HG02610 (cell line): Measurements from ENCODE around the gene CACHD1.

Source experiments
- ATAC-seq: cut with Tn5 transposase; IDR thresholded peaks from one replicate; pipeline ENCODE4 v1.9.1; 2021; ENCODE audit warnings: mild to moderate bottlenecking, moderate library complexity; ENCODE audit not compliant: unreplicated experiment

Gene CACHD1

DNA sequence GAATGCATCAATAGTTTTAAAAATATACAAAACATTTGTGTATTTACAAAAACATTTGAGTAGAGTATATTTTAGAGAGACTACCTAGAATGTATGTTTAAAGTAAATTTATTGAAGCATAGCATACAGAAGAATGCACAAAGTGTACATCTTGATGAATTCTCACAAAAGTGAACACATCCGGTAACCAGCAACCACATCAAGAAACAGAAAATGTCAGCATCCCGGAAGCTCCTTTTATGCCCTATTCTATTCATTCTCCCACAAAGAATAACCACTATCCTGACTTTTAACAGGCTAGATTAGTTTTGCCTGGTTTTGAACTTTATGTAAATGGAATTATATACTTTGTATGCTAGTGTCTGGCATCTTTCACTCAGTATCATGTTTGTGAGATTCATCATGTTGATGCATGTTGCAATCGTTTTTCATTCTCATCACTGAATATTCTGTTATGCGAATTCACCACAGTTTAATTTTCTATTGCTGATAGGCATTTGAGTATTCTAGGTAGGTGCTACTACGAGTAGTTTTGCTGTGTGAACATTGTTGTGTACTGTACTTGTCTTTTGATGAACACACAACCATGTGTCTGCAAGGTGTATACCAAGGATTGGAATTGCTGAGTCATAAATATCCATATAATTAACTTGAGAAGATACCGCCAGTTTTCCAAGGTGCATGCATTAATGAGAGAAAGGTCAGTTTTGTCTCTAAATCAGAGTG, 75.4 kb downstream of the CACHD1 start:
- ATAC-seq, result no peak

DNA sequence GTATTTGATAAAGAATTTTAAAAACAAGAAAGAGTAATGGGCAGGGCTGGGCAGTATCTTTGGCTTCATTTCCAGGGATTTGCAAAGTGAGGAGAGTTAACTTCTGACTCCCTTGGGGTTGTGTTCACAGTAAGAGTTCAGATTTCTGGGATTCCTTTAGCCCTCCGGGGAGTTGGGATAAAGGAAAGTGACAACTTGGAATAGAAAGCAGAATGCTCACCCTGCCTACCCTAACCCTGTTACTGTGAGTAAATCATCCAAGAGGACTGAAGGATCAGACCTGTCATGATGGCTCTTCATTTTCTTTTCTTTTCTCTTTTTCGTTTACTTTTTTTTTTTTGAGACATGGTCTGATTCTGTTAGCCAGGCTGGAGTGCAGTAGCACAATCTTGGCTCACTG, 76.1 kb downstream of the CACHD1 start:
- no peak for ATAC-seq

DNA sequence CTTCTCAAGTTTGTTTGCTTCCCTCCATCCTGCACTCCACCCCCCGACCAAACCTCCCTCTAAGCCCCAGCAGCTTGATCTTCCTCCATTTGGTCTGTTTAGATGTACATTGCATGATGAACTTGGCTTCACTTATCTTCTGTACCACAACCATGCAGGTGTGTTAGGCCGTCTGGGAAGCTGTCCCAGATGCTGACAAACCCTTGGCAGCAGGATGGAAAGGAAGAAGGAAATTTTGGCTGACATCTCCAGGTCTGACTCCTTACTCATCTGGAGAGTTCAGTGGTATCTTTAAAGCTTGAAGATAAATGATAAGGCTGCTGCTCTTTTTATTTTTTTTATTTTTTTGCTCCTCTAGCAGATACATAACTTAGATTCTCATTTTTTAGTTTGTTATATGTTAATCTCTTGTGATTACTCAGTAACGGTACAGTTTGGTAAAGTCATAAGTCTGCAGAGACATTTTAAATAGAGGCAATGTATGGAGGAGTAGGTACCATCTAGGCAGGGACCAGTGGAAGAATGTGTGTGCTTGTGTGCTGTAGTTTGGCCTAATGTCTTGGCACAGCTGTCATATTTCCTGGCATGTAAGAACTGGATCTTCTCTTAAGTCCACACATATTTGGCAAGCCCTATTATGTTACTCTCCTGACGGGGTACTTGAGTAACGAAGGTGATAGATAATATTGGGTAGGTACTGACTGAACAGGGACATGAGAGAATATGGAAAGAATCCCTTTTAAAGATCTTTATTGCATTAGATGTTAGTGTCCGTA, 79.7 kb downstream of the CACHD1 start:
- ATAC-seq, result no peak

DNA sequence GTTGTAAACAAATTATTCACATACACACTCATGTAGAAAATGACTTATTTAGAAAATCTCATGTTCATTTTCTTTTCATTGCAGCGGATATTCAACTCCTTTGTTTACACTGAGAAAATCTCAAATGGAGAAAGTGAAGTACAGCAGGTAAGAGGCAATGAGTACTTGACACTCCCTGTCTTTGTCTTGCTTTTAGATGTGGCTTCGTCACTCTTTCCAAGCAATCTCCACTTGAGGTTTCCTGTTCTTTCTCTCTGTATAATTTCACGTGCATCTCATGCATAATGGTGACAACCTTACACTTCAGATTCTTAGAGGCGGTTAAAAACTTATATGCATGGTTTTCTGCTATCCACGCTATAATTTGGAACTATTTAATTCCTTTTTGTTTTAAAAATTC, 80.6 kb downstream of the CACHD1 start:
- ATAC-seq, result no peak

DNA sequence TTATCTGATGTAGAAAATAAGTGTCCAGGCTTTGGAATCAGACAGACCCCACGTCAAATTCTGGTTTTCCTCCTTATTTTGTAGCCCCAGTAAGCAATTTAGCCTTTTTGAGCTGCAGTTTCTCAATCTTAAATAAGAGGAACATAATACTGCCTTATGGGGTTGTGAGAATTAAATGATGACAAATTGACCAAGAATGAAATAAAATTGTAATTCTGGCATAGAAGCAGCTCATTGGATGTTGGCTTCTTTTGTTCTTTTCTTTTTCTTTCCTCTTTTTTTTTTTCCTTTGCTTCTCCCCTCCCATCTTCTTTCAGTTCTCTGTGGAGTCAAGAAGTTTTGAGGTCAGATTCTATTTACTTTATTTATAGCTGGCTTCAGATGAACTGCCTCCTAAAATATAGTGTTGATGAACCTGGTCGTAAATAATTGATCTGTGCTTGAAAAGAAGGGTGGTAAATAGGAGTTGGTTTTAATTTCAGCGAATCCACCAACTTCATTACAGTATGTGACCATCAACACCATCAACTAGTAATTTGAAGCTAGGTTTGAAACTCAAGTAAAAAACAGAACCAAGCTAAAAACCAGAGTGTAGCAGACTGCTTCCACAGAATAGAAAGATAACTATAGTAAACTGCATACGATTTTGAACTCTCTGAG, 81.1 kb downstream of the CACHD1 start:
- no peak for ATAC-seq

DNA sequence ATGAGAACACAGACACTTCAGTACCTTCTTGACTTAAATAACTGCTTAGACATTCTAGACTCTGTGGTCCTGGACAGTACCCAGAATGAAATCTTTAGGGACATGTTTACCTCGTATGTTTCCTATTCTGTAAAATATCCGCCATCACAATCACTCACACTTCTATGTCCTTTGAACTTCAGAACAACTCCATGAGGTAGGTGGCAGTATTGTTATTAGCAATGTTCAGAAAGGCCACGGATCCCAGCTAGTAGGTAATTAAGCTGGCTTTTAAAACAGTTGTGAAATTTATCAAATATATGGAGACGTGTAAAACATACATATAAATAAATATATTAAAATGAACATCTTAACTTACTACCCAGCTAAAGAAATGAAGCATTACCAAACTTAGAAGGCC, 83.4 kb downstream of the CACHD1 start:
- no peak for ATAC-seq

DNA sequence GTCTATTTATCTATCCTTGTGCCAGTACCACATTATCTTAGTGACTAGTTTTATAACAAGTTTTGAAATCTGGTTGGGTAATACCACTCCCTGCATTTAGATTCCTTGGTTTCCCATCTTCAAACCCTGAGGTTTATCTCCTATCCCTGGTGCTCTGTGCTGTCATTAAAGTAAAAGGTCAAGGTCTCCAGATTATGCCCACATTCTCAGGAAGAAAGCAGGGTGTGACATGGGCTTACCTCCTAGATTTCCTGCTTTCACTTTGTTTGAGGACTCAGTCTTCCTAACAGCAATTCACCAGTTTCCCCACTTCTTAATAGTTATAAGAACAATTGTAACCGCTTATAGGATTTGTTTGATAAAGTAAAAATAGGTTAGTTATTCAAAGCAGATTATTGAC, 86.0 kb downstream of the CACHD1 start:
- ATAC-seq, result no peak

DNA sequence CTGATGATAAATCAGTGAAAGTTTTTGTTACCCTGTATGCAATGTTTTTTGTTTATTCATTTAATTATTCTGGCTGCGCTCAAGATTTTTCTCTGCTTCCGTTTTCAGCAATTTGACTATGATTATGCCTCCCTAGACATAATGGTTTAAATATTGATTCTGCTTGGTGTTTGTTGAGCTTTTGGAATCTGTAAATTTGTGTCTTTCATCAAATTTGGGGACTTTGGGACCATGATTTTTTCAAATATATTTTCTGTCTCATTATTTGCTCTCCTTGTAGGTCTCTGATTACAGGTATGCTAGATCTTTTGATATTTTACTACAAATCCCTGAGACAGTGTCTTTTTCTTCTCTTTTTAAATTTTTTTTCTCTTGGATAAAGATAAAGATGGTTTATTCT, 92.1 kb downstream of the CACHD1 start:
- no peak for ATAC-seq

DNA sequence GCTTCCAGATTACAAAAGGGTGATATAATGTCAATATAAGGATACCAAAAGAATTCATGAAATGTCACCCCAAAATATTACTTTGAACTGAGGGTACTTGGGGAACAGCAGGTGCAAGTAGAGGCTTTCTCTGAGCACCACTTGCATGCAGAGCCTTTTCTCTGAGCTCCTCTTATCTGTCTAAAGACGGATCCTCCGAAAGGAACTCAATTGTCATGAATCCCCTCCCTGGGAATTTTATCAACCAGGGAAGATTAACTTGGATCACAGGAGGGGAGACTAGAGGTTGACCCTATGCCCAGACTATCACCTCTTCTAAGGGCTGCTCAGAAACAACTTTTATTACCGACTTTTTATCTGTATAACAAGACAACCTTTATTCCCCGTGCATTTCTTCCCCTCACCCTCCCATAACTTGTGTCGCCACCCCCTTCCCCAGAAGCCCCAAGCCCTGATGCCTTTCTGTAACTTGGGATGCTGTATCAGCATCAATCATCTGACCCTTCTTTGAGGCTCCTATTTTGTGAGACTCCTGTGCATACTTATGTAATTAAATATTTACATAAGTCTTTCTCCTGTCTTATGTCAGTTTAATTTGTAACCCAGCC, 94.1 kb downstream of the CACHD1 start:
- ATAC-seq, result no peak

DNA sequence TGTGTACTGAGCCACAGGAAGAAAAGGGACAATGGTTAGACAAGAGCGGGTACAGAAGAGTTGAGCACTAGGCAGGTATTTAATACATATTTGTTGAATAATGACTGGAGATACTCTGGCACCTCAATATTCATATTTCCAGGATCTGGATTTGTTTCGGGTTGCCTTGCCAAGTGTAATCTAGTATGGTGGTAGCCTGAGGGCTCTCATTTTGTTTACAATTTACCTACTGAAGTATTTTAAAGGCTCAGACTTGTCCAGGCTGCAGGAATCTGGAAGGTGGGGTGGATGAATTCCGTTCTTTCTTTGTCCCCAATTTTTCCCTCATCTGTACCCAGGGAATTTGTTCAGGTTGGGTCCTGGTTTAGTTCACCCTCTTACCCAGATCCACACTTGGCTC, 95.0 kb downstream of the CACHD1 start:
- ATAC-seq, result no peak

DNA sequence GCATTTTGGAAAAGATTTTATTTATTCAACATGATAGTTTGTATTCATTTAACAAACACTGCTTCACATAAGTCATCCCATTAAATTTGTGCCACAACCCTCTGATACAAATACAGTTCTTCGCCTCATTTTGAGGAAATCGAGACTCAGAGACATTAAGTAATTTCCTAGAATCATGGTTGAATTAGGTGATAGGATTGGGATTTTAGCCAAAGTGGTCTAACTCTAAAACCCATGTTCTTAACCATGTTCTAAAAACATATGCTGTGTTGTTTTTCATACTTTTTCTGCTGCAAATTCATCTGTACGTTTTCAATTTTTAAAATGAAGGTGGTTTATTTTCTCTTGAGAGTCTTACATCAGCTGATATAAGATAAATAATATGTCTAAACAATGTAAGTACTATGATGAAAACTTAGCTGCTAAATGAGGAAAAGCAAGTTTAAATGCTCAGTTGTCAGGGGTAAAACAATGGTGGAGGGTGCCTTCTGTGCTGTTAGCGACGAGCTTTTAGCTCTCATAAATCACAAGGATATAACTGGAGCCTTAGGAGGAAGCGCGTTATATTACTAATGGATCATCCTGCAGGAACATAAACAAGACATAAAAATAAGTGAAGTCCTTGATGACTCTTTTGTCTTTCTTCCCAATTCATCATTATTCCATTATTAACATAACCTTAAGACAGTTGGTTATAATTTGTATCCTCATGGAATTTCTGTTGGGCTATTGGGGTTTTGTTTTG, 97.7 kb downstream of the CACHD1 start:
- ATAC-seq, result no peak

DNA sequence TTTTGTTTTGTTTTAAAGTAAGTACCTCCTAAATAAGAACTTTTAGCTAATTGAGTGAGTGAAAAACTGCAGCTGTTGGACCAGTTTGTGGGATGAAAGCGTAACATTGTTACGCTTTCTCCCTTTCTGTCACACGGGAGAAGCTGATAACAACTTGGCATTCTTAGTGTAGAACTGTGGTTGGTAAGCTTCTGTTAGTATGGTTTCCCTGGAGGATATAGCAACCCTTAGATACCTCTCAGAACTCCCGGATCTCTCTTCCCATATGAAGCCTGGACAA, 98.2 kb downstream of the CACHD1 start:
- no peak for ATAC-seq

DNA sequence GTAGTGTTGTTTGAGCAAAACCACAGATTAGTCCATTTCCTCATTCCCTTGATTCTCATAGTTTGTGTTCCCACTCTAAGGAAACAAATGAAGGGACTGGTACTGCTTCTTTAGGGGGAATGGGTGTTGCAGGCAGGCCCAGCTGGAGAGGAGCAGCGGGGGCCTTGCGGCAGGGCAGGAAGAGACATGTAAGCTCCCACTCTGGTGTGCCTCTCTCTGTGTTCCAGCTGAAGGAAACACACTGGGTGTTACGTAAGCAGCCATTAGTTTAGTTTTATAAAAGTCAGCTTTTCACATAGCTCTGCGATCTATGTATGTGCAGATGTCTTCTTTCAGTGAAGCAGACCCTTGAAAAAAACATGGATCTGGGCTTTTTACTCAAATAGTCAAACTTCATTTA, 99.5 kb downstream of the CACHD1 start:
- ATAC-seq, result no peak

DNA sequence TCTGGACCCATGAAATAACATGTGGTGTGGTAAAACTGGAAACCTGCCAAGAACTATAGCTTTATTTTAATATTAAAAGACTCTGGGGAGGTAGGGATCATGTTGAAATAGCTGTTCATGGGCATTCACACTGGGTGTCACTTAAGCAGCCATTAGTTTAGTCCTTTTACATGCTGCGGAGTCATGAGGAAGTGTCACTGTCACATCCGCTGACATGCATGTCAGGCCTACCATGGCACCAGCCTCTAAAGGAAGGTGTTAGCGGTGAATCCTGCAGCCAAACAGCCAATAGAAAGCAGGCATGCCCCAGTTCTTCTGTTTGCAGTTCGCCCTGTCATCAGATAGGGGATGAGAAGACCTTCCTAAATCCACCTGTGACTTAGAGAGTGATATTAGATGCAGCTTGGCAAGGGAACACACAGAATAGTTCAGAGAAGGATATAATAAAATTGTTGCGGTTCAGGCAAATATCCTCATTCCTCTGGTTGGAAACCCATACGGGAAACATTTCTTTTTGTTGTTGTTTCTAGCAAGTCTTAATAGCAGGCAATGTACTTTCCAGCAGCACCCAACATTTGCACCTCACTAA, 100.4 kb downstream of the CACHD1 start:
- ATAC-seq, result no peak

DNA sequence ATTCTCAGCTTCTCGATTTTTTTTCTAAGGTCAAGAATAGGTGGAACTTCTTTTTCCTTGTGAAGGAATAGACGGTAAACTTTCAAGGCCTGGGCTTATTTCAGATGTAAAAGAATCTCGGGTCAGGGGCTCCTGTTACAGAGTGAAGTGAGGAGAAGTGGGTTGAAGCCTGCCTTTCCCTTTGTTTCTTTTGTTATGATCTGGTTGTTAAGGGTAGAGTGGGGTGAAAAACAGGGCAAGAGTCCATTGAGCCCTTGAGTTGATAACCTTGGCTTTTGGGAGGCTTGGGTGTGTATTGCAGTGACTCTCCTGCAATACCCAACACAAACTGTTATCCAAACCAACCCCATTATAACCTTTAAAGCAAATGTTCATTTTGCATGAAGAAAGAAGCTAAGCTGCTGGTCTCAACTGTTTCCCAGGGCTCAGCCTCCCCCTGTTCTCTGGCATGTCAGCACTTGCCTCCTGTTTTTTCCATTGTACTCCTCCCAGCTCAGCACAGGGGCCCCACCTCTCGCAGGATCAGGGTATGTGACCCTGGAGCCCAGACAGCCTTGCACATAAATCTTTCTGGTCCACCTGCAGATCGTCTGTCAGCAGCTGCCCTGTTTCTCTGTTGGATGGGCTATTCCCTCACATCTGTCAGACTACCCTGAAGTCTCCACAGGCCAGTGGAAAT, 102.4 kb downstream of the CACHD1 start:
- no peak for ATAC-seq

DNA sequence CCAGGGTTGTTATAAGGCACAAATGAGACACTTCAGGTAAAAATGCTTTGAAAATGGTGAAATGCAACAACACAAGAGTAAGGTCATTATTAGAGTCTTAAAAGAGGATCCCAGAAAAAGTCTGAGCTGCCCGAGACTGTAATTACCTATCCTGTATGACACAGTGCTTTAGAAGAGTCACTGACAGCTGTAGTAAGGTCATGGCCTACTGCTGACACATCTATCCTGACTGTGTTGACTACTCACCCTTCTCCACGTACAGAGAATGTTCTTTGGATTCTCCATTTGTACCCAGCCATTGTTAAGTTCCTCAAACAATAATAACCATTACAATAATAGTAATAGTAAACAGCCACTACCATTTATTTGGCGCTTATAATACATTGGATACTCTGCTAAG, 104.4 kb downstream of the CACHD1 start:
- ATAC-seq, result no peak

DNA sequence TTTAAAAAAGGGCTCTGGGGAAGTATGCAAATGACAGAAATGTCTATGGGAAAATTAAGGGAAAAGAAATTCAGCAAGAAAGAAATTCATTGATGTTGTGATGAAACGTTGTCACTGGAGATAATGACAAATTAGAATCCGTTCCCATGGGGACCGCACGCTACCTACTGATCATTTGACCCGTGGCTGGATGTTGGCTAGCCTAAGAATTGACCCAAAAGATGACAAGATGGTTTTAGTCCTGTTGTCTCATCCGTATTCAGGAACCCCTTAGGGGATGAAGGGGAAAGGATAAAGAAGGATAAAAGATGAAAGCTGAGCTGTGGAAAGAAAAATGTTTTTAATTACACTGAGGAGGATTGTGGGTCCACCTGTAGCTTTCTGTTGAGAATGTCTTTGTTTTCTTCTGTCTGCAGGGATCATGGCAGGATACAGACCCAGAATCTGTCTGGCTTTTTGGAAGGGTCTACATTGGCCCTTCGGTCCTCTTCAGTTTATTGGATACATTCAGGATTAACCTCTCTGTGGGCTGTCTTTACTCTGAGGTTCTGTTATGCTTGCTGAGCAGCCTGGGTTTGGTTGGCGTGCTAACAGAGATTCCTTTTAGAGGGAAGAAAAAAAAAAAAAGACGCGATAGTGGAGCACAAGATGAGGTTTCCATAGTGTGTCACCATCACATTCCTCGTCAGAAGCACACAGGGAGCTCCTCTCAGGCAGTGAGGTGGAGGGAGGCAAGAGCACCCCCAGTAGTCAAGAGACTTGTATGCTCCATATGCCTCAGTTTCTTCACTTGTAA, 106.2 kb downstream of the CACHD1 start:
- no peak for ATAC-seq

DNA sequence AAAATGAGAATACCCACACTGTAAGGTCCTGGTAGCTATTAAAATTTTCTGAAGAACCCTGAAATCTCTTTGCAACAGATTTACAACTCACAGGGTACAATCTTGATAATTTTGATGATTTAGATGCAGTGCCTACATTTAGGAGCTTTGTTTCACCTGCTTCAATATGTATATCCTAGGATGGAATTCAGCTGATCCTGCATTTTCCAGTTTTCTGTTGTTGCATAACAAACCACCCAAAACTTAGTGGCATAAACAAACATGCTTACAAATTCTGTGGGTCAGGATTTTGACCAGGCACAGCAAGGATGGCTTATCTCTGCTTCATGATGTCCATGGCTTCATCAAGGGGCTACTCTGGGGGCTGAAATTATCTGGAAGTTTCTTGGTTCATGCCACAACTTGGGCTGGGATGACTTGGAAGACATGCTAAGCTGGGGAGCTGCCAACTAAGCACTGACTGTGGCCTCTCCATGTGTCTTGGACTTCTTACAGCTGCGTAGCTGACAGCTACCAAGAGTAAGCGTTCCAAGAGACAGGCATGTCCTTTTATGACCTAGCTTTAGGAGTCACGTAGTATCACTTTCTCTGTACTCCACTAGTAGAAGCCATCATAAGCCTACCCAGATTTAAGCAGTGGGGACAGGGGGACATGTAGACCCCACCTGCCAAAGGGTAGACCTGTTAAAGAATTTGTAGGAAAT, 108.5 kb downstream of the CACHD1 start:
- ATAC-seq, result no peak

DNA sequence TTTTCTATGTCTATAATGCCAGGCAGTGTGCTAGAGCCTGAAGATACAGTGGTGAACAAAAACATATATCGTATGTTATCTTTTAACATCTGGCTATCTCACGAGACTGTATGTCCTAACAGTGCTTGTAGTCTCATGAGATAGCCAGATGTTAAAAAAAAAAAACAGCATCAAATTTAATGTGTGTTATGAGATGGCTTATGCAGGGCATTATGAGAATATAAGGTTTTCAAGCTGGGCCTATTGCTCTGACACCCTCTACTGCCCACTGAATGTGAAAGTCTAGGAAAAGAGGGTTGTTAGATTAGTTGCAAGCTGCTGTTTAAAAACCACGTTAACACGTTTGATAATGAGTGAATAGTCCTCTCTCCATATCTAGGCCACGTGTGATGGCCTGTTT, 109.8 kb downstream of the CACHD1 start:
- ATAC-seq, result no peak
